DMS153 treated with DMSO at 0.1 percent for 48 hours (cell line): Measurements from ENCODE around the gene SAXO1.

Source experiments
- DNase-seq: peaks from one replicate; lab custom pipeline; 2025; ENCODE audit not compliant: unreplicated experiment; lab: John Stamatoyannopoulos, UW

The SAXO1 gene

DNA sequence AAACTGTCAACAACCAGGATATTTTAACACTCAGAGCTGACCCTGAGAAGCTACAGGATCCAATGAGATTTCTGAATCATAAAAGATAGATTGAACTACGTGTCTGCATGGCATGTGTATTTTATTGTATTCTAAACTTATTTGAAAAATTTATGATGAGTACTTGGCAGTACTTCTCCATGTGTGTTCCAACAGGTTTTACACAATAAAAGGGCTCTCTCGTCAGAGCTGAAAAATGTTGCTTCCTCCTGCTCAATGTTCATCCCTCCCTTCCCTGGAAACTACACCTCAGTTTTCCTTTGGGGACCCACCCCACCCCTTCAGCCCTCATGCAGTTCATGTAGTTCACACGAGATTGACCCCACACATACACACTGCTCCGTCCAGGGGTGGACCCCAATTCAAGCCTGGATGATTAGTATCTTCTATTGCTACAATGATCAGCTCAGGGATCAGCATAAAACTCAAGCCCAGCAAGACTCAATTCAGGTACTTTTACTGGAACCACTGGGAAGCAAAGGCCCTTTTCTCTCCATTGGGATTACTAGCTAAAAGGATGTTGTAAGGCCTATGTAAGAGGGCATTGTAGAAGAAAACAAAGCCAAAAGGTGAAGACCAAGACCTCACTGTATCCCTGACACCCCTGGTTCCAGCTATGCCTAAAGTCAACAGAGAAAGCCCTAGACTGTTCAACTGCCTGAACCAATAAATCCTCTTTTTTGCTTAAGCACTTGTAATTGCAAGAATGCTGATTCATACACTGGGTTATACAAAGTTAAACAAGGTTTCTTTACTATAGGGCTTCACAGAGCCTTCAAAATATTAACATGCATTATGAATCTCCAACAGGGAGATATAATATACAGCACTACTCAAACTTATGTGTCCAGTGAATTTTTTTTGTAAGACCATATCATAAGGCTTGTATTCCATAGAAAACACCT lies 112.6 kb downstream of the SAXO1 start:
- DNase-seq = no peak

- DNase-seq = no peak
These were observed 121.2 kb downstream of the SAXO1 start for GRCh38 chr9:18911714-18912342.

GRCh38 chr9:18910916-18911315 lies 122.1 kb downstream of the SAXO1 start:
- peak; percentile 83 for DNase-seq

DNA sequence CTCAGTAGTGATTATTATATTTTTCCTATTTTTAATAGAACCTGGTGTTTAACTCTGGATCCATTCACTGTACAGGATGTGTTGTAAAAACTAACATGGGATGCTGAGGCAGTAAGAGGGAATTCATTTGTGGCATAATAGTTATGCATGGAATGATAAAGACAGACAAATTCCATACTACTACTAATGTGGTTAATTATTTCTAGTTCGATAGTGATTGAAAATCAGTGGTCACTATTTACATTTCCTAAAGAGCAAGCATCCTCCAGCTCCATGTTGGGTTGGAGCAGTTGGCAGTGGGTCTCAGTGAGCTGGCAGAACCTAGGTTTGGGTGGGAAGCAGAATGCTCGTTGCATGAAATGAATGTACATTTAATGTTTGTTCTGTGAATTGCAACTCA lies 122.6 kb downstream of the SAXO1 start:
- no peak for DNase-seq

- no peak for DNase-seq
These were observed 123.6 kb downstream of the SAXO1 start for GRCh38 chr9:18909140-18910018.

GRCh38 chr9:18907927-18908625 lies 124.9 kb downstream of the SAXO1 start:
- DNase-seq = no peak

DNA sequence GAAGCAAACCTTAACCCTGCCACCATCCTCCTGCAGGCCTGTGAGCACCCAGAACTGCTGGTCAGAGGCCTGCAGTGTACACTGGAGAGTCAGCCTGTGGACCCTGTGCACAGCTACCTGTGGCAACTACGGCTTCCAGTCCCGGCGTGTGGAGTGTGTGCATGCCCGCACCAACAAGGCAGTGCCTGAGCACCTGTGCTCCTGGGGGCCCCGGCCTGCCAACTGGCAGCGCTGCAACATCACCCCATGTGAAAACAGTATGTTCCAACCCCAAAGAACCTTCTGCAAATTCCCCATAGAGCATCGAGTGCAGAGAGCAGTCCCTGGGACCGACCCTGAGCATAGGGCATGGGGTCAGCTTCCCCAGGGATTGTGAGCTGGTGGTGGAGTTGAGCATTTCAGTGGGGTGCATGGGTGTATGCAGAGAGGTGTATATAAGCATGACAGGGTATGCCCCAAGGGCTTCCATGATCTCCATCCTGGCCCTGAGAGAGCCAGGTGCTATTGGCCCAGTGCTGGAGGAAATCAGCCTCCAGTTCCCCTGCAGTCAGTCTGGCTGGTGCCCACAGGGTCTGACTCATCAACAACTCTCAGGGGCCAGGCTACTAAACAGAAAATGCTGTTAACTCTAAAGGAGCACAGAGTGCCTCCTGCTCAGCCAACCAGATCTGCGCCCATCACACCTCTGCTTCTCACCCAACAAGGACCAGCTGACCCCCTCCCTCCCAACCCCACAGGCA lies 126.2 kb downstream of the SAXO1 start:
- no peak for DNase-seq

GRCh38 chr9:18905883-18906629 lies 127.0 kb downstream of the SAXO1 start:
- no peak for DNase-seq

DNA sequence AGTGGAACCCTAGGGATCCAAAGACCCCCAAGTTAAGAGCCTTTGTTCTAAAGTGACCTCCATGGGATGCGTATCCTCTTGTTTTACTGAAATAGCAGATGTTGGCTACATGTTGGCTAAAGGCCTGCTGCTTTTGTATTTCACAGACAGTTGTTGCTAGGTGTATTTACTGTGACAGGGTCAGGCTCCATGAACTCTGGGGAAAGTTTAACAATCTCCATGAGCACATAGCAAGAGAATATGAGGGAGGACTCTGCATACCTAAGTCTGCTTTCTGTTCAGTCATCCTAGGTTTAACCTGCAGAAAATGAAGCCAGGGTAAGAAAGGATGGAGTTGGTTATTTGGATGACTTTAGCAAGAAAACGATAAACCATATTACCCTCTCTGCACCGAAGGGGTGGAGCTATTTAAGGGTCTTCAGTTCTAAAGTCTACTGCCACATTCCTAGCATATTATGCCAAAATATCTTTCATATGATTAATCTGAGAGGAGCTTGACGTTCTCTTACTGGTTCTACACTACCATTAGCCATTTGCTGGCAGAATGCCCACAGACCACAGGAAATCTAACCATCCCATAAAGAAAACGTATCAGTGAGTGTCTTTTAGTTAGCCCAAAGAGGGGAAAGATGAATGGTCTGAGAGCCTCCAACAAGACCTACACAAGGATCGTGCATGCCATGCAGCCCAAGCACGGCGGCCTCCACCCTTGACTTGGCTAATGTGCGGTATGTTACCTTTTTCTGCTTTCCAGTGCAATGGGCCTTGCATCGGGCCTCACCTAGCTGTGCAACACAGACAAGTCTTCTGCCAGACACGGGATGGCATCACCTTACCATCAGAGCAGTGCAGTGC lies 127.8 kb downstream of the SAXO1 start:
- DNase-seq = no peak

- DNase-seq = no peak
These were observed 129.6 kb downstream of the SAXO1 start for GRCh38 chr9:18903450-18903849.

GRCh38 chr9:18896531-18897179 lies 136.4 kb downstream of the SAXO1 start:
- DNase-seq = no peak

GRCh38 chr9:18896004-18896403 lies 137.0 kb downstream of the SAXO1 start:
- no peak for DNase-seq

DNA sequence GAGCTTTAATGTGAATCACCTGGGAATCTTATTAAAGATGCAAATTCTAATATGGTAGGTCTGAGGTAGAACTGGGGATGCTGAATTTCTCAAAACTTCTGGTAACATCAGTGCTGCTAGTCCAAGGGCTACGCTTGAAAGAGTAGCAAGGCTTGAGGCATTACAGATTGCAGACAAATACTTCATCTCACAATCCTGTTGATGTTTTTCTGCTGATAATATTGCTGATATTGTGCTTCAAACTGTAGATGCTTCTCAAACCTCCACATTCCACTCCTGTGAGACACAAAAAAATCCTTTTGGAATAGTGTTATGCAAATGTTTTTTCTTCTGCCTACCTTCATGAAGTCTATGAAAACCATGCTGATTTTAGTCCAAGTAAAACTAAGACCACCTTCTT lies 139.5 kb downstream of the SAXO1 start:
- no peak for DNase-seq

DNA sequence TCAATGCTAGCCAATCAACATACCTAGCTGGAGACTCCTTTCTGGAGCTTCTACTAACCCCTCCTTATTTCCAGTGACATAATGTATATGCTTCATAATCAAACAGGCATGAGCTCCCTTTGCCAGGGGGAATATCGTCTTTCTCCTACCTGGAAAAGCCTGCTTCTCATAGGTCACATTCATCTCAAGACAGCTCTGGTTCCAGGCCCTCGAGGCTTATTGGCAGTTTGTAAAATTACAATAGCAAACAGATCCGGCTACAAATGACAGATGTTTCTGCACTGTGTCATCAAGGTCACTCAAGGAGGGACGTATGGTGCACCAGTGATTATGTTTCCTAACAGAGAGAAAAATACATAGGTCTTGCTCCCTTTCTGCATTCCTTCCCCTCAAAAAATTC lies 140.0 kb downstream of the SAXO1 start:
- DNase-seq = no peak

- DNase-seq = no peak
These were observed 140.9 kb downstream of the SAXO1 start for GRCh38 chr9:18891946-18892670.

DNA sequence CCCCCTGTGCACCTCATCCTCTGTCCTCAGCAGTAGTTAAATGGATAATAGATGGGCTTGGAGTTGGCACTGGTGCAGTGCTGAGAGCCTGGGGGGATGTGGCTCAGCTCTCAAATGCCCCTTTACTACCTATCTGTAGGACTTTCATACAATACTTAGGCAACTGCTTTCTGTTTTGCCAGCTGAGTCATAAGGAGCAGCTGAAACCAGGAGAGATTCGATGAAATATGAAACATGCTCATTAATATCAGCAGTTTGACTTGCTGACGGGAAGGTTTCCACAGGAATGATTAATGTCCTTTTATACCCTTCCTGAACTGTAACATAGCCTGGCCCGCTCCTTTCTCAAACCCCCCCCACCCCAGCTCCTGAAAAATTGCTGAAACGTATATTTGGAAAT lies 142.6 kb downstream of the SAXO1 start:
- DNase-seq = no peak

- DNase-seq = no peak
These were observed 143.5 kb downstream of the SAXO1 start for GRCh38 chr9:18889550-18889949.
